Endothelial cell (in vitro differentiated cells): Measurements from ENCODE around the gene COQ10B. TPM values are rescaled to one million over a fixed set of nuclear protein-coding genes. Genes with fewer than 3 reads are reported as not detected.

ENCODE experiments used
- DNase-seq: peaks from one replicate; pipeline ENCODE4 v3.0.0; 2021; ENCODE audit warnings: low spot score
- H3K27ac Mint-ChIP-seq: one replicate; pipeline ENCODE4 v1.8.0; 2021; ENCODE audit warnings: mixed read lengths, inconsistent platforms; ENCODE audit not compliant: unreplicated experiment
- H3K27me3 Mint-ChIP-seq: one replicate; pipeline ENCODE4 v1.8.0; 2021; ENCODE audit warnings: mild to moderate bottlenecking, moderate library complexity, mixed read lengths, inconsistent platforms; ENCODE audit not compliant: unreplicated experiment
- H3K36me3 Mint-ChIP-seq: one replicate; pipeline ENCODE4 v1.8.0; 2021; ENCODE audit warnings: mild to moderate bottlenecking, low read depth, mixed read lengths, inconsistent platforms; ENCODE audit not compliant: unreplicated experiment
- H3K4me1 Mint-ChIP-seq: one replicate; pipeline ENCODE4 v1.8.0; 2021; ENCODE audit warnings: mild to moderate bottlenecking, mixed read lengths, inconsistent platforms; ENCODE audit not compliant: unreplicated experiment
- H3K4me3 Mint-ChIP-seq: one replicate; pipeline ENCODE4 v1.8.0; 2021; ENCODE audit warnings: mild to moderate bottlenecking, mixed read lengths, inconsistent platforms; ENCODE audit not compliant: unreplicated experiment
- H3K9me3 Mint-ChIP-seq: one replicate; pipeline ENCODE4 v1.8.0; 2021; ENCODE audit warnings: mixed read lengths, inconsistent platforms; ENCODE audit not compliant: unreplicated experiment
- CTCF ChIP-seq: fragments of 200-600 bp; sonication (generic); IDR thresholded peaks from one replicate; pipeline ENCODE4 v1.5.0; 2021; ENCODE audit warnings: antibody characterized with exemption; ENCODE audit not compliant: unreplicated experiment
- total RNA-seq: library from RNA; stranded (reverse); fragmentation: NEBNext Ultra II Directional; extraction: Animal tissue kit (Norgen Biotek cat#: 25700); gene quantifications from one replicate; pipeline ENCODE4 v1.2.1, GENCODE V29; 2021; ENCODE audit not compliant: unreplicated experiment

Gene COQ10B
- total RNA-seq, 1 donor from 2014 or later: 22.1 TPM

GRCh38 chr2:197419438-197419837 lies 33.9 kb upstream of the COQ10B start:
- TF ChIP-seq CTCF: no peak
- Mint-ChIP-seq H3K36me3 (peaks cover 36% of the 10 kb centered on the region), H3K4me3 (no peak overlapping the region), H3K9me3 (no peaks in the 10 kb centered on the region), H3K27me3 (no peaks in the 10 kb centered on the region), H3K4me1 (no peaks in the 10 kb centered on the region), H3K27ac (no peak overlapping the region)
- no peak for DNase-seq

DNA sequence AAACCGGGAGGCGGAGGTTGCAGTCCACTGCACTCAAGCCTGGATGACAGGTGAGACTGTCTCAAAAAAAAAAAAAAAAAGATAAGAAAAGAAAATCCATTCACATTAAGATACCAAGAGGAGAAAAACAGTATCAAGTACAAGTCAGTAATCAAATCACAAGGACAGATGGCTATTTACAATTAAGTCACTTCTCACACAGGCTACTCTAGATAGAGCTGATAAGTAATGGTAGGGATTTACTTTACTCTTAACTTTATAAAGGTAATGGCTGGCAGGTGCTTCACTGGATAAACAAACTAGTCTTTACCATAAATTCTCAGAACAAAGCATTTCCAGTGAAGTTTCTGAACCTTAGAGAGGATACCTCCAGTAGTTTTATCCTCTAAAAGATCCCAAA lies 30.0 kb upstream of the COQ10B start:
- Mint-ChIP-seq H3K27ac (no peak overlapping the region), H3K4me1 (peaks cover 7% of the 10 kb centered on the region), H3K9me3 (no peaks in the 10 kb centered on the region), H3K36me3 (peaks cover 9% of the 10 kb centered on the region), H3K27me3 (no peaks in the 10 kb centered on the region), H3K4me3 (no peak overlapping the region)
- DNase-seq: no peak
- no peak for TF ChIP-seq CTCF

DNA sequence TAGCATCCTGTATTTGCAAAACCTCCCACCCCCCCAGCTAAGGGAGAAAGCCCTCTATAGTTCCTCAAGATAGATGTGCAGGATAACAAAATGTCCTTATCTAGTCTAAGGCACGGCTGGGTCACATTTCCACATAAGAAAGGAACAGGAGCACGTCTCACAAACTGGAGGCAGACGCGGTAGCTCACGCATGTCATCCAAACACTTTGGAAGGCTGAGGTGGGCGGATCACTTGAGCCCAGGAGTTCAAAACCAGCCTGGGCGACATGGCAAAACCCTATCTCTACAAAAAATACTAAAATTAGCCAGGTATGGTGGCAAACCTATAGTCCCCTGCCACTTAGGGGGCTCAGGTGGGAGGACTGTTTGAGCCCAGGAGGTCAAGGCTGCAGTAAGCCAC lies 27.8 kb upstream of the COQ10B start:
- H3K4me1 Mint-ChIP-seq: peaks cover 11% of the 10 kb centered on the region
- no peak for TF ChIP-seq CTCF
- no peaks in the 10 kb centered on the region for H3K27me3 Mint-ChIP-seq
- peak overlapping the region; percentile 64 for H3K27ac Mint-ChIP-seq
- DNase-seq: no peak
- H3K36me3 Mint-ChIP-seq: peaks cover 12% of the 10 kb centered on the region
- H3K9me3 Mint-ChIP-seq: no peaks in the 10 kb centered on the region
- no peak overlapping the region for H3K4me3 Mint-ChIP-seq

- TF ChIP-seq CTCF: no peak
- H3K4me1 Mint-ChIP-seq: peaks cover 21% of the 10 kb centered on the region
- peaks cover 12% of the 10 kb centered on the region for H3K36me3 Mint-ChIP-seq
- no peak for DNase-seq
- H3K27me3 Mint-ChIP-seq: peaks cover 4% of the 10 kb centered on the region
- H3K9me3 Mint-ChIP-seq: no peaks in the 10 kb centered on the region
- no peak overlapping the region for H3K4me3 Mint-ChIP-seq
- H3K27ac Mint-ChIP-seq: no peak overlapping the region
Measured at GRCh38 chr2:197426723-197427603, 26.4 kb upstream of the COQ10B start.

DNA sequence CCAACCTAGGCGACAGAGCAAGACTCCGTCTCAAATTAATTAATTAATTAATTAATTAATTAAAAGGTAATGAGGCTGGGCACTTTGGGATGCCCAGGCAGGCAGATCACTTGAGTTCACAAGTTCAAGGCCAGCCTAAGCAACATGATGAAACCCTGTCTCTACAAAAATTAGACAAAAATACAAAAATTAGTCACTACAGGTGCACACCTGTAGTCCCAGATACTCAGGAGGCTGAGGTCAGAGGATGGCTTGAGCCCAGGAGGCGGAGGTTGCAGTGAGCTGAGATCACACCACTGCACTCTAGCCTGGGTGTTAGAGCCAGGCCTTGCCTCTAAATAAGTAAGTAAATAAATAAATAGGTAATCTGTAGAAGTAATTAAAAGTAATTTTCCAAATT lies 25.4 kb upstream of the COQ10B start:
- Mint-ChIP-seq H3K27me3 (peaks cover 4% of the 10 kb centered on the region), H3K4me1 (peaks cover 28% of the 10 kb centered on the region), H3K36me3 (peaks cover 12% of the 10 kb centered on the region), H3K4me3 (no peak overlapping the region), H3K9me3 (no peaks in the 10 kb centered on the region), H3K27ac (no peak overlapping the region)
- DNase-seq: no peak
- no peak for TF ChIP-seq CTCF
